A549 (cell line): ENCODE measurements around the gene DHX35. TPM values are rescaled to one million over a fixed set of nuclear protein-coding genes. Genes with fewer than 3 reads are reported as not detected.

Experiments
- ATAC-seq, 2 experiments: fragments of 200-7000 bp in 1 of 2; fragments of >200 bp in 1 of 2; cut with Nextera tagmentation in 1 of 2; cut with Tn5 transposase in 1 of 2; 3 replicates each; pipeline versions ENCODE4 v1.8.0 to v1.9.1; 2018 to 2020; ENCODE audit warnings: mild to moderate bottlenecking in 1 of 2, moderate library complexity in 1 of 2
- CTCF ChIA-PET: fragments of 300-600 bp; sonication (Branson Sonifier 250); formaldehyde crosslinking; extraction: SDS; loops from one replicate; lab custom pipeline; 2021; ENCODE audit warnings: antibody characterized with exemption, inconsistent platforms; lab: Yijun Ruan, JAX
- POLR2A ChIA-PET: fragments of 350-600 bp; formaldehyde crosslinking; extraction: SDS; loops from one replicate; lab custom pipeline; 2021; ENCODE audit warnings: antibody characterized with exemption, inconsistent platforms; lab: Yijun Ruan, JAX
- DNase-seq, 2 experiments: peaks; one replicate each; pipeline versions ENCODE4 v3.0.0 to v3.0.0-alpha.2; 2011 to 2016; ENCODE audit warnings: low read depth in 1 of 2, low spot score in 1 of 2
- FAIRE-seq: peaks from 2 replicates; lab custom pipeline; 2011; peaks lifted over from hg19 to GRCh38; lab: Jason Lieb, UNC
- H3K27ac ChIP-seq, 2 experiments: fragments of >200 bp; sonication (Bioruptor Twin); formaldehyde crosslinking; 3 replicates each; pipeline ENCODE4 v1.5.1; 2016 to 2017
- H3K4me1 ChIP-seq: fragments of >200 bp; sonication (Bioruptor Twin); formaldehyde crosslinking; 3 replicates; pipeline ENCODE4 v1.6.1; 2016
- H3K4me2 ChIP-seq: fragments of >200 bp; sonication (Bioruptor Twin); formaldehyde crosslinking; 3 replicates; pipeline ENCODE4 v1.6.1; 2016
- H3K4me3 ChIP-seq: fragments of >200 bp; sonication (Bioruptor Twin); formaldehyde crosslinking; 3 replicates; pipeline ENCODE4 v1.5.1; 2016
- H3K9me3 ChIP-seq: fragments of >200 bp; sonication (Bioruptor Twin); formaldehyde crosslinking; 3 replicates; pipeline ENCODE4 v1.6.1; 2016
- BCL3 ChIP-seq: fragments of >200 bp; sonication (Bioruptor Twin); formaldehyde crosslinking; IDR thresholded peaks from 3 replicates; pipeline ENCODE4 v1.6.1; 2016
- CTCF ChIP-seq: fragments of >200 bp; sonication (Bioruptor Twin); formaldehyde crosslinking; IDR thresholded peaks from 3 replicates; pipeline ENCODE4 v1.5.1; 2016
- E2F6 ChIP-seq: IDR thresholded peaks from 2 replicates; pipeline ENCODE4 v1.6.1; 2012; ENCODE audit warnings: low read depth, borderline replicate concordance
- EHF ChIP-seq: fragments of 250-450 bp; sonication (Bioruptor Pico); IDR thresholded peaks from 2 replicates; pipeline ENCODE4 v1.5.0; 2020; ENCODE audit warnings: mild to moderate bottlenecking
- ELK1 ChIP-seq: fragments of 150-350 bp; IDR thresholded peaks from 2 replicates; pipeline ENCODE4 v1.6.1; 2014; ENCODE audit warnings: low read depth, mild to moderate bottlenecking, low read length
- EP300 ChIP-seq, 2 experiments: fragments of >200 bp; sonication (Bioruptor Twin); formaldehyde crosslinking; IDR thresholded peaks; 2 replicates in 1 of 2; 3 replicates in 1 of 2; pipeline ENCODE4 v1.6.1; 2016 to 2017
- FOSB ChIP-seq: fragments of 250-450 bp; sonication (Bioruptor Pico); IDR thresholded peaks from 2 replicates; pipeline ENCODE4 v1.5.0; 2020; ENCODE audit warnings: mild to moderate bottlenecking, moderate library complexity
- FOSL2 ChIP-seq, 2 experiments: fragments of 450-650 bp in 1 of 2; fragments of >200 bp in 1 of 2; sonication (Bioruptor Twin) in 1 of 2; formaldehyde crosslinking; IDR thresholded peaks; 2 replicates each; pipeline versions ENCODE4 v1.5.0 to v1.6.1; 2016 to 2020; ENCODE audit warnings: mild to moderate bottlenecking in 1 of 2, moderate library complexity in 1 of 2
- FOXS1 ChIP-seq: fragments of 250-450 bp; sonication (Bioruptor Pico); IDR thresholded peaks from 2 replicates; pipeline ENCODE4 v1.5.0; 2020; ENCODE audit warnings: mild to moderate bottlenecking, moderate library complexity
- HMGXB4 ChIP-seq: fragments of 250-450 bp; sonication (Bioruptor Pico); IDR thresholded peaks from 2 replicates; pipeline ENCODE4 v1.5.0; 2021; ENCODE audit warnings: mild to moderate bottlenecking, moderate library complexity, borderline replicate concordance
- HOXA7 ChIP-seq: fragments of 250-450 bp; sonication (Bioruptor Pico); IDR thresholded peaks from 2 replicates; pipeline ENCODE4 v1.5.0; 2020; ENCODE audit warnings: mild to moderate bottlenecking, moderate library complexity
- HOXB5 ChIP-seq: fragments of 250-450 bp; sonication (Bioruptor Pico); IDR thresholded peaks from 2 replicates; pipeline ENCODE4 v1.5.0; 2020; ENCODE audit warnings: mild to moderate bottlenecking, moderate library complexity
- KDM5A ChIP-seq: fragments of 200-600 bp; sonication (generic); IDR thresholded peaks from 2 replicates; pipeline ENCODE4 v1.6.1; 2016; ENCODE audit warnings: antibody characterized with exemption, mild to moderate bottlenecking
- NFE2L2 ChIP-seq: fragments of 150-350 bp; conservative IDR thresholded peaks from 2 replicates; pipeline ENCODE4 v1.6.1; 2014; ENCODE audit warnings: low read length
- NPAS2 ChIP-seq: fragments of 250-450 bp; sonication (Bioruptor Pico); IDR thresholded peaks from 2 replicates; pipeline ENCODE4 v1.8.0; 2022; ENCODE audit warnings: mild to moderate bottlenecking, moderate library complexity, borderline replicate concordance
- RAD21 ChIP-seq, 2 experiments: fragments of >200 bp in 1 of 2; sonication (Bioruptor Twin) in 1 of 2; formaldehyde crosslinking in 1 of 2; IDR thresholded peaks in 1 of 2; conservative IDR thresholded peaks in 1 of 2; 2 replicates in 1 of 2; 3 replicates in 1 of 2; pipeline ENCODE4 v1.6.1; 2012 to 2018; ENCODE audit warnings: inconsistent platforms in 1 of 2
- RARB ChIP-seq: fragments of 250-450 bp; sonication (Bioruptor Pico); IDR thresholded peaks from 2 replicates; pipeline ENCODE4 v1.8.0; 2021; ENCODE audit warnings: mild to moderate bottlenecking, moderate library complexity
- RCOR1 ChIP-seq: fragments of 150-350 bp; IDR thresholded peaks from 2 replicates; pipeline ENCODE4 v1.6.1; 2014; ENCODE audit warnings: antibody characterized with exemption, low read length, low read depth
- RFX5 ChIP-seq: fragments of 450-650 bp; IDR thresholded peaks from 2 replicates; pipeline ENCODE4 v1.7.1; 2014; ENCODE audit warnings: antibody characterized with exemption, mild to moderate bottlenecking, moderate library complexity
- RNF2 ChIP-seq: fragments of 200-600 bp; sonication (generic); IDR thresholded peaks from 2 replicates; pipeline ENCODE4 v1.6.1; 2016; ENCODE audit warnings: low read depth, mild to moderate bottlenecking, antibody characterized with exemption, moderate library complexity, borderline replicate concordance
- SREBF2 ChIP-seq: fragments of 450-650 bp; IDR thresholded peaks from 2 replicates; pipeline ENCODE4 v1.6.1; 2014; ENCODE audit warnings: mild to moderate bottlenecking, moderate library complexity
- TFCP2L1 ChIP-seq: fragments of 250-450 bp; sonication (Bioruptor Pico); IDR thresholded peaks from 2 replicates; pipeline ENCODE4 v1.5.0; 2021; ENCODE audit warnings: mild to moderate bottlenecking
- TP53 ChIP-seq: fragments of 250-450 bp; sonication (Bioruptor Pico); IDR thresholded peaks from 2 replicates; pipeline ENCODE4 v1.5.0; 2021; ENCODE audit warnings: mild to moderate bottlenecking, moderate library complexity
- USF2 ChIP-seq: fragments of 450-650 bp; IDR thresholded peaks from 2 replicates; pipeline ENCODE4 v1.6.1; 2014; ENCODE audit warnings: antibody characterized with exemption
- ZSCAN20 ChIP-seq: fragments of 250-450 bp; sonication (Bioruptor Pico); IDR thresholded peaks from 2 replicates; pipeline ENCODE4 v1.8.0; 2022; ENCODE audit warnings: mild to moderate bottlenecking, moderate library complexity
- WGBS: methylation state at CpG from one replicate; pipeline ENCODE4 v1.1.6; 2017; ENCODE audit errors: missing lambda C conversion rate; 5-methylcytosine and 5-hydroxymethylcytosine counted together
- polyA plus RNA-seq, 4 experiments: library from polyadenylated mRNA; depleted of rRNA in 3 of 4; stranded (reverse); fragments of >200 nt; fragmentation: RNase III in 1 of 4; extraction: RNeasy Plus Mini Kit Qiagen cat#74134 plus additional on column Dnase treatment in 1 of 4; gene quantifications; 2 replicates in 3 of 4; 3 replicates in 1 of 4; pipeline ENCODE4 v1.2.3, GENCODE V29; 2011 to 2017

DHX35 gene
- polyA plus RNA-seq, 2 of the 4 experiments (the other 2 are of a cell fraction), result 7.7 to 13.8 TPM

- no peak for TF ChIP-seq KDM5A
- TF ChIP-seq, all 56 proteins: peak for 0
Measured at GRCh38 chr20:38915355-38915754, 46.8 kb upstream of the DHX35 start (continued).

- no peak overlapping the region for H3K27ac ChIP-seq
- ChIA-PET CTCF (interaction anchor here (0.9 to 1.8 kb wide), 4 partner anchors 8 to 35 kb away, joined by 4 to 8 read pairs (median 6); partner anchors contain the start of gene FAM83D), POLR2A (interaction anchor here (1.2 kb wide), 1 partner anchor 9 kb away, joined by 5 read pairs; no protein-coding TSS in a partner anchor)
- H3K4me1 ChIP-seq, result peaks cover 20% of the 10 kb centered on the region
- H3K9me3 ChIP-seq, result no peaks in the 10 kb centered on the region
- FAIRE-seq (no peak), DNase-seq (no peak), ATAC-seq (no peak)
- TF ChIP-seq NFE2L2 (no peak), RNF2 (no peak), HMGXB4 (no peak), EP300 (IDR thresholded peaks at IDR 0.05) (no peak), NPAS2 (CRISPR knock-in tag) (no peak), RARB (CRISPR knock-in tag) (no peak), TFCP2L1 (no peak), RFX5 (no peak), EHF (no peak), RCOR1 (no peak), TP53 (no peak), SREBF2 (no peak), HOXA7 (CRISPR knock-in tag) (no peak), ZSCAN20 (CRISPR knock-in tag) (no peak), CTCF (no peak)
- 79% methylated on average over 4 of the region's 4 CpGs for WGBS
- no peak overlapping the region for H3K4me2 ChIP-seq
- no peak overlapping the region for H3K4me3 ChIP-seq
Measured at GRCh38 chr20:38917657-38918056, 44.5 kb upstream of the DHX35 start.

- no peak overlapping the region for H3K4me2 ChIP-seq
- DNase-seq, result no peak
- no peaks in the 10 kb centered on the region for H3K9me3 ChIP-seq
- POLR2A ChIA-PET, result interaction anchor here (1.2 kb wide), 1 partner anchor 8 kb away, joined by 5 read pairs; no protein-coding TSS in a partner anchor
- TF ChIP-seq FOXS1 (CRISPR knock-in tag) (no peak), USF2 (no peak), TFCP2L1 (no peak), HOXA7 (CRISPR knock-in tag) (no peak), ELK1 (no peak), RAD21 (conservative IDR thresholded peaks at IDR 0.05 in 1 of 2, IDR thresholded peaks at IDR 0.05 in 1 of 2) (no peak), FOSL2 (IDR thresholded peaks at IDR 0.05) (no peak), FOSL2 (CRISPR knock-in tag; IDR thresholded peaks at IDR 0.05) (no peak), RCOR1 (no peak), HOXB5 (CRISPR knock-in tag) (no peak), HMGXB4 (no peak), BCL3 (no peak), EP300 (IDR thresholded peaks at IDR 0.05) (no peak), E2F6 (no peak), FOSB (CRISPR knock-in tag) (no peak), ZSCAN20 (CRISPR knock-in tag) (no peak)
- no peak overlapping the region for H3K4me3 ChIP-seq
- WGBS, result 84% methylated on average over 11 of the region's 19 CpGs
- FAIRE-seq, result no peak
- CTCF ChIA-PET, result interaction anchor here (1.5 to 1.8 kb wide), 4 partner anchors 8 to 35 kb away, joined by 3 to 6 read pairs (median 5); partner anchors contain the start of gene FAM83D
- H3K27ac ChIP-seq, result no peak overlapping the region
- ATAC-seq, result no peak
- H3K4me1 ChIP-seq, result peaks cover 15% of the 10 kb centered on the region
Measured at GRCh38 chr20:38918172-38918571, 44.0 kb upstream of the DHX35 start.
